HUES64 (cell line): ENCODE results near the gene CENATAC. TPM values are rescaled to one million over a fixed set of nuclear protein-coding genes. Genes with fewer than 3 reads are reported as not detected.
A peak's percentile ranks its signal among the peaks of the same experiment; 100 is the strongest.
"Not testable (repeated sequence)": the region's sequence is repeated elsewhere in the genome, so short reads cannot be mapped to it uniquely, and the experiment has no call there.

Experiments
- H3K27ac ChIP-seq: 2 replicates; pipeline ENCODE4 v1.7.0; 2013; ENCODE audit warnings: low read depth, low read length, inconsistent platforms
- H3K27me3 ChIP-seq: 2 replicates; pipeline ENCODE4 v1.6.1; 2013; ENCODE audit warnings: mild to moderate bottlenecking, low read length; ENCODE audit not compliant: insufficient read depth
- H3K36me3 ChIP-seq: 2 replicates; pipeline ENCODE4 v1.6.1; 2013; ENCODE audit warnings: mild to moderate bottlenecking, low read length; ENCODE audit not compliant: insufficient read depth
- H3K4me1 ChIP-seq: 2 replicates; pipeline ENCODE4 v1.6.1; 2013; ENCODE audit warnings: mild to moderate bottlenecking, low read length, moderate library complexity; ENCODE audit not compliant: insufficient read depth
- H3K4me3 ChIP-seq: 2 replicates; pipeline ENCODE4 v1.5.1; 2013; ENCODE audit warnings: mild to moderate bottlenecking, low read length, moderate library complexity
- H3K9ac ChIP-seq: 2 replicates; pipeline ENCODE4 v1.6.1; 2013; ENCODE audit warnings: mild to moderate bottlenecking, low read depth, low read length
- H3K9me3 ChIP-seq: 2 replicates; pipeline ENCODE4 v1.6.1; 2013; ENCODE audit warnings: low read depth, low read length; ENCODE audit not compliant: insufficient read depth
- WGBS: fragments of 150-250, 120-280 bp; methylation state at CpG from one replicate; pipeline ENCODE4 v1.1.7; 2013; ENCODE audit warnings: missing lambda C conversion rate; 5-methylcytosine and 5-hydroxymethylcytosine counted together
- polyA plus RNA-seq, 2 experiments: library from polyadenylated mRNA; stranded (reverse); fragments of 50-300 nt; gene quantifications; one replicate each; pipeline ENCODE4 v1.2.3, GENCODE V29; 2013

The CENATAC gene
- 16.9 TPM for polyA plus RNA-seq (2013, experiment 1 of 2)
- 17.1 TPM for polyA plus RNA-seq (2013, experiment 2 of 2)

GRCh38 chr11:118997627-118998387 is at the start of gene CENATAC:
Gene CENATAC, plus strand, starts transcription at chr11:118998138. Its CDS starts 60 bp downstream, at chr11:118998198.
- Histone ChIP-seq H3K4me1 (peaks cover 6% of the 10 kb centered on the region), H3K27ac (peak within 1 kb of the TSS; percentile 86), H3K9ac (peak within 1 kb of the TSS; percentile 90), H3K36me3 (peaks cover 46% of the 10 kb centered on the region), H3K27me3 (no peaks in the 10 kb centered on the region), H3K9me3 (peaks cover 1% of the 10 kb centered on the region; the same call in 1 of the 2 replicates), H3K4me3 (peak within 1 kb of the TSS; percentile 96)
- under 1% methylated on average over 54 of the region's 54 CpGs for WGBS

- no peak overlapping the region for H3K9ac ChIP-seq
- no peak overlapping the region for H3K27ac ChIP-seq
- no peaks in the 10 kb centered on the region for H3K9me3 ChIP-seq
- no peaks in the 10 kb centered on the region for H3K36me3 ChIP-seq
- H3K4me3 ChIP-seq, result no peak overlapping the region
- H3K4me1 ChIP-seq, result no peaks in the 10 kb centered on the region
- peaks cover 5% of the 10 kb centered on the region for H3K27me3 ChIP-seq
- WGBS, result 25% methylated on average over 5 of the region's 6 CpGs
These were observed 44.7 kb upstream of the CENATAC start for GRCh38 chr11:118953265-118953664.

GRCh38 chr11:118953976-118954375 is 44.0 kb upstream of the CENATAC start:
- H3K36me3 ChIP-seq, result not testable (repeated sequence)

GRCh38 chr11:118956094-118956846 is 41.7 kb upstream of the CENATAC start, which contains the start of gene UPK2:
Gene UPK2, plus strand, starts transcription at chr11:118956298. Its CDS starts 53 bp downstream, at chr11:118956351.
- H3K9me3 ChIP-seq, result no peaks in the 10 kb centered on the region
- no peaks in the 10 kb centered on the region for H3K36me3 ChIP-seq
- no peak within 1 kb of the TSS for H3K27ac ChIP-seq
- H3K27me3 ChIP-seq, result peaks cover 5% of the 10 kb centered on the region
- no peaks in the 10 kb centered on the region for H3K4me1 ChIP-seq
- H3K4me3 ChIP-seq, result no peak within 1 kb of the TSS
- H3K9ac ChIP-seq, result no peak within 1 kb of the TSS
- WGBS, result 15% methylated on average over 7 of the region's 7 CpGs

More at GRCh38 chr11:118953976-118954375, 44.0 kb upstream of the CENATAC start:
- 57% methylated on average over 6 of the region's 6 CpGs for WGBS
- not testable (repeated sequence) for H3K9me3 ChIP-seq, H3K9ac ChIP-seq, H3K4me3 ChIP-seq, H3K27ac ChIP-seq, H3K4me1 ChIP-seq, H3K27me3 ChIP-seq

- no peak overlapping the region for H3K27ac ChIP-seq
- H3K4me3 ChIP-seq, result no peak overlapping the region
- H3K9me3 ChIP-seq, result no peaks in the 10 kb centered on the region
- H3K9ac ChIP-seq, result no peak overlapping the region
- H3K36me3 ChIP-seq, result no peaks in the 10 kb centered on the region
- H3K27me3 ChIP-seq, result peaks cover 5% of the 10 kb centered on the region
- 65% methylated on average over 14 of the region's 14 CpGs for WGBS
- no peaks in the 10 kb centered on the region for H3K4me1 ChIP-seq
These were observed 41.0 kb upstream of the CENATAC start for GRCh38 chr11:118956847-118957469.

GRCh38 chr11:118957549-118957948 is 40.4 kb upstream of the CENATAC start:
- no peak overlapping the region for H3K9ac ChIP-seq
- H3K4me1 ChIP-seq, result no peaks in the 10 kb centered on the region
- WGBS, result 88% methylated on average over 11 of the region's 11 CpGs
- H3K9me3 ChIP-seq, result no peaks in the 10 kb centered on the region
- H3K36me3 ChIP-seq, result no peaks in the 10 kb centered on the region
- no peak overlapping the region for H3K27ac ChIP-seq
- peaks cover 5% of the 10 kb centered on the region for H3K27me3 ChIP-seq
- H3K4me3 ChIP-seq, result no peak overlapping the region

GRCh38 chr11:118957968-118958367 is 40.0 kb upstream of the CENATAC start:
- H3K36me3 ChIP-seq, result no peaks in the 10 kb centered on the region
- H3K4me1 ChIP-seq, result no peaks in the 10 kb centered on the region
- 92% methylated on average over 8 of the region's 8 CpGs for WGBS
- H3K4me3 ChIP-seq, result no peak overlapping the region
- H3K27me3 ChIP-seq, result peaks cover 5% of the 10 kb centered on the region
- no peak overlapping the region for H3K27ac ChIP-seq
- no peaks in the 10 kb centered on the region for H3K9me3 ChIP-seq
- no peak overlapping the region for H3K9ac ChIP-seq

GRCh38 chr11:118958577-118958976 is 39.4 kb upstream of the CENATAC start:
- no peak overlapping the region for H3K4me3 ChIP-seq
- no peak overlapping the region for H3K27ac ChIP-seq
- 100% methylated on average over 2 of the region's 2 CpGs for WGBS
- H3K36me3 ChIP-seq, result no peaks in the 10 kb centered on the region
- peaks cover 5% of the 10 kb centered on the region for H3K27me3 ChIP-seq
- no peaks in the 10 kb centered on the region for H3K4me1 ChIP-seq
- H3K9me3 ChIP-seq, result no peaks in the 10 kb centered on the region
- H3K9ac ChIP-seq, result no peak overlapping the region

GRCh38 chr11:118961189-118961588 is 36.7 kb upstream of the CENATAC start:
- no peak overlapping the region for H3K27ac ChIP-seq
- no peaks in the 10 kb centered on the region for H3K4me1 ChIP-seq
- H3K36me3 ChIP-seq, result no peaks in the 10 kb centered on the region
- H3K4me3 ChIP-seq, result no peak overlapping the region
- 93% methylated on average over 5 of the region's 5 CpGs for WGBS
- H3K27me3 ChIP-seq, result no peaks in the 10 kb centered on the region
- H3K9me3 ChIP-seq, result no peaks in the 10 kb centered on the region
- no peak overlapping the region for H3K9ac ChIP-seq

GRCh38 chr11:118961591-118961990 is 36.3 kb upstream of the CENATAC start:
- H3K9me3 ChIP-seq, result no peaks in the 10 kb centered on the region
- H3K4me1 ChIP-seq, result no peaks in the 10 kb centered on the region
- no peaks in the 10 kb centered on the region for H3K27me3 ChIP-seq
- H3K9ac ChIP-seq, result no peak overlapping the region
- no peaks in the 10 kb centered on the region for H3K36me3 ChIP-seq
- WGBS, result 85% methylated on average over 11 of the region's 11 CpGs
- no peak overlapping the region for H3K27ac ChIP-seq
- no peak overlapping the region for H3K4me3 ChIP-seq

GRCh38 chr11:118969508-118969907 is 28.4 kb upstream of the CENATAC start:
- H3K27ac ChIP-seq, H3K4me3 ChIP-seq, H3K4me1 ChIP-seq, H3K27me3 ChIP-seq, H3K36me3 ChIP-seq, H3K9ac ChIP-seq, H3K9me3 ChIP-seq: not testable (repeated sequence)
- 95% methylated on average over 2 of the region's 2 CpGs for WGBS
